GM21825 (cell line): ENCODE data around the gene NACA2.
"Not testable (repeated sequence)": the region's sequence is repeated elsewhere in the genome, so short reads cannot be mapped to it uniquely, and the experiment has no call there.

Source experiments
- ATAC-seq: cut with Tn5 transposase; IDR thresholded peaks from one replicate; pipeline ENCODE4 v1.9.1; 2021; ENCODE audit warnings: mild to moderate bottlenecking, moderate library complexity; ENCODE audit not compliant: unreplicated experiment

The NACA2 gene

DNA sequence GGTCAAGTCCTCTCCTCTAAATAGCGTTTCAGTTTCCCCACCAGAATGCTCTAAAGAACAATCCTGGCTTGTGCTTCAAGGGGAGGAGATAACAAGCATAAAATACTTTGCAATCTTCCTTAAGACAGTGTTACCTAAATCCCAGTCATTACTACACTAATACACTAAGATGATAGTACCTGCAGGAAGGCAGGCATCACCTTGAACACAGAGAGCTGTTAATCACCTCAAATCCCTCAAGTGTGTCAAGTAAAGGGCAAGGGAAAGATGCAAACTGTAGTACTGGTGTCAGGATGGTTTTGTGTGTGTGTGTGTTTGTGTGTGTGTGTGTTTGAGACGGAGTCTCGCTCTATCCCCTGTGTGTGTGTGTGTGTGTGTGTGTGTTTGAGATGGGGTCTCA is 36.8 kb downstream of the NACA2 start:
- no peak for ATAC-seq

DNA sequence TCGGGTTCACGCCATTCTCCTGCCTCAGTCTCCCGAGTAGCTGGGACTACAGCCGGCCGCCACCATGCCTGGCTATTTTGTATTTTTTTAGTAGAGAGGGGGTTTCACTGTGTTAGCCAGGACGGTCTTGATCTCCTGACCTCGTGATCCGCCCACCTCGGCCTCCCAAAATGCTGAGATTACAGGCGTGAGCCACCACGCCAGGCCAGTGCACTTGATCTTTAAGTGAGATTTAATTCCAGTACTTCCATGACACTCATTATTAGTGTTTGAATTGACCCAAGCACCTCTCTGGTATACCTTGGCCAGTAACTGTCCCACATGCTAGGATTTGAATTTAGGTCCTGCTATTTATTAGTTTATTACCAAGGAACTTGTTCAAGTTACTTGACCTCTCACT is 38.5 kb downstream of the NACA2 start:
- ATAC-seq, result not testable (repeated sequence)

- ATAC-seq, result no peak
Measured at GRCh38 chr17:61551255-61551742, 39.7 kb downstream of the NACA2 start.

DNA sequence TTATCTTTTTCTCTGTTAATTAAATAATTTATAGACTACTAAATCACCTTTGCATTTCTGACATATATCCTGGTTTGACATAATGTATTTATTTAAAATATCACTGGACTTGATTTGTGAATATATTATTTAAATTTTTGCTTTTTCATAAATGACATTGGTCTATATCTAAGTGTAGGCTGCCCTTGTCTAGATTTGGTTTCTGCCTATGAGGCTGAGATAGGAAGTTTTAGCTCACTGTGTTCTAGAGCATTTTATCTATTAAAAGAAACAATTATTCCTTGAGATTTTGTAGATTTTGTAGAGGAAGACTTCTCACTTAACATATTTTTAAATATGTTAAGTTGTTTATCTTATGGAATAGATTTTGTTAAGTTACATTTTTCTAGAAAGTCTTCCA is 43.9 kb downstream of the NACA2 start:
- no peak for ATAC-seq

DNA sequence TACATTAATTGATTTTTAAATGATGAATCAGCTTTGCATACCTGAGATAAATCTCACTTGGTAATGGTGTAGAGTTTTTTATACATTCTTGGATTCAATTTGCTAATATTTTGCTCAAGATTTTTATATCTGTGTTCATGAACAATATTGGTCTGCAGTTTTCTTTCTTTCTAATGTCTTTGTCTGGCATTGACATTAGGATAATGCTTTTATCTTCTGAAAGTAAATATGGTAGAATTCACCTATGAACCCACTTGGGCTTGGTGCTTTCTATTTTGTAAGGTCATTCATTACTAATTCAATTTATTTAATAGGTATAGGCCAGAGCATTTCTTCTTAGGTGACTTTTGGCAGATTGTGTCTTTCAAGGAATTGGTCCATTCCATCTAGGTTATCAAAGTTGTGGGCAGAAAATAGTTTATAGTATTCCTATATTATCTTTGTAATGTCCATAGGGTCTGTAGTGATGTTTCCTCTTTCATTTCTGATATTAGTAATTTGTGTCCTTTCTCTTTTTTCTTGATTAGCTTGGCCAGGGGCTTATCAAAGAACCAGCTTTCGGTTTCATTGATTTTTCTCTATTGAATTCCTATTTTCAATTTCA is 45.6 kb downstream of the NACA2 start:
- ATAC-seq, result no peak

GRCh38 chr17:61543786-61544415 is 47.1 kb downstream of the NACA2 start:
- ATAC-seq, result no peak

DNA sequence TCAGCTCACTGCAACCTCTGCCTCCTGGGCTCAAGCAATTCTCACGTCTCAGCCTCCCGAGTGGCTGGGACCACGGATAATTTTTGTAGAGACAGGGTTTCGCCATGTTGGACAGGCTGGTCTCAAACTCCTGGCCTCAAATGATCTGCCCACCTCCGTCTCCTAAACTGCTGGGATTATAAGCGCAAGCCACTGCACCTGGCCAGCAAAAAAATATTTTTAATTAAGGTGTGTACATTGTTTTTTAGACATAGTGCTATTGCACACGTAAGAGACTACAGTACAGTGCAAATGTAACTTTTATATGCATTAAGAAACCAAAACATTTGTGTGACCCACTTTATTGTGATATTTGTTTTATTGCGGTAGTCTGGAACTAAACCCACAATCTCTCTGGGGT is 49.0 kb downstream of the NACA2 start:
- no peak for ATAC-seq

- no peak for ATAC-seq
Measured at GRCh38 chr17:61540874-61541273, 50.1 kb downstream of the NACA2 start.
